ENCODE measurements around the gene TFPI.

DNA sequence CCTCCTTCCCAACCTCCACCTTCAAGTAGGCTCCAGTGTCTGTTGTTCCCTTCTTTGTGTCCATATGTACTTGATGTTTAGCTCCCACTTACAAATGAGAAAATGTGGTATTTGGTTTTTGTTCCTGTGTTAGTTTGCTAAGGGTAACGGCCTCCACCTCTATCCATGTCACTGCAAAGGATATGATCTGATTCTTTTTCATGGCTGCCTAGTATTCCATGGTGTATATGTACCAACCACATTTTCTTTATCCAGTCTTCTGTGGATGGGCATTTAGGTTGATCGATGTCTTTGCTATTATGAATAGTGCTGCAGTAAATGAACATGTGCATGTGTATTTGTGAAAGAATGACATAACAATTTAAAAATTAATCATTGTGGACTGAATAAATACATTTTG, 19.5 kb upstream of the TFPI start:
- TF ChIP-seq, protein P1, sequence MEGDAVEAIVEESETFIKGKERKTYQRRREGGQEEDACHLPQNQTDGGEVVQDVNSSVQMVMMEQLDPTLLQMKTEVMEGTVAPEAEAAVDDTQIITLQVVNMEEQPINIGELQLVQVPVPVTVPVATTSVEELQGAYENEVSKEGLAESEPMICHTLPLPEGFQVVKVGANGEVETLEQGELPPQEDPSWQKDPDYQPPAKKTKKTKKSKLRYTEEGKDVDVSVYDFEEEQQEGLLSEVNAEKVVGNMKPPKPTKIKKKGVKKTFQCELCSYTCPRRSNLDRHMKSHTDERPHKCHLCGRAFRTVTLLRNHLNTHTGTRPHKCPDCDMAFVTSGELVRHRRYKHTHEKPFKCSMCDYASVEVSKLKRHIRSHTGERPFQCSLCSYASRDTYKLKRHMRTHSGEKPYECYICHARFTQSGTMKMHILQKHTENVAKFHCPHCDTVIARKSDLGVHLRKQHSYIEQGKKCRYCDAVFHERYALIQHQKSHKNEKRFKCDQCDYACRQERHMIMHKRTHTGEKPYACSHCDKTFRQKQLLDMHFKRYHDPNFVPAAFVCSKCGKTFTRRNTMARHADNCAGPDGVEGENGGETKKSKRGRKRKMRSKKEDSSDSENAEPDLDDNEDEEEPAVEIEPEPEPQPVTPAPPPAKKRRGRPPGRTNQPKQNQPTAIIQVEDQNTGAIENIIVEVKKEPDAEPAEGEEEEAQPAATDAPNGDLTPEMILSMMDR (conservative IDR thresholded peaks at IDR 0.05; ENCODE audit: low read depth, low read length) = no peak
- no peak for TF ChIP-seq EZH2 (IDR thresholded peaks at IDR 0.05; ENCODE audit: low read length, unreplicated experiment)

Measured in PC-3 (cell line).